Spleen (tissue), 11 donors: ENCODE data around the gene HILPDA. TPM values are rescaled to one million over a fixed set of nuclear protein-coding genes. Genes with fewer than 3 reads are reported as not detected.

ENCODE experiments used
- DNase-seq: peaks from one replicate; pipeline ENCODE4 v3.0.0-alpha.2; 2020
- H3K27ac ChIP-seq, 8 donors: fragments of 200-600 bp; sonication (generic) in 7 of 8; 1 replicate in 4 of 8; 2 replicates in 4 of 8; pipeline versions ENCODE4 v1.5.0 to v1.8.0; 2016 to 2021; ENCODE audit warnings: inconsistent platforms in 4 of 8, mild to moderate bottlenecking in 4 of 8, moderate library complexity in 1 of 8
- H3K27me3 ChIP-seq, 7 donors: fragments of 200-600 bp; sonication (generic) in 6 of 7; replicated peaks in 1 of 7; 1 replicate in 4 of 7; 2 replicates in 3 of 7; pipeline versions ENCODE4 v1.5.0 to v1.8.0; 2016 to 2021; ENCODE audit warnings: inconsistent platforms in 3 of 7, mild to moderate bottlenecking in 1 of 7
- H3K36me3 ChIP-seq, 6 donors: fragments of 200-600 bp; sonication (generic) in 5 of 6; 1 replicate in 4 of 6; 2 replicates in 2 of 6; pipeline versions ENCODE4 v1.5.0 to v1.8.0; 2016 to 2021; ENCODE audit warnings: inconsistent platforms in 2 of 6
- H3K4me1 ChIP-seq, 6 donors: fragments of 200-600 bp; sonication (generic) in 5 of 6; 1 replicate in 3 of 6; 2 replicates in 3 of 6; pipeline versions ENCODE4 v1.5.0 to v1.8.0; 2016 to 2021; ENCODE audit warnings: inconsistent platforms in 3 of 6
- H3K4me3 ChIP-seq, 8 donors: fragments of 200-600 bp; sonication (generic) in 7 of 8; 1 replicate in 4 of 8; 2 replicates in 4 of 8; pipeline versions ENCODE4 v1.5.0 to v1.8.0; 2016 to 2021; ENCODE audit warnings: inconsistent platforms in 4 of 8, mild to moderate bottlenecking in 4 of 8, moderate library complexity in 2 of 8
- H3K9me3 ChIP-seq, 8 donors: fragments of 200-600 bp; sonication (generic) in 7 of 8; 1 replicate in 4 of 8; 2 replicates in 4 of 8; pipeline versions ENCODE4 v1.5.0 to v1.8.0; 2016 to 2021; ENCODE audit warnings: inconsistent platforms in 4 of 8
- CTCF ChIP-seq, 11 experiments: fragments of 200-600 bp in 7 of 11; fragments of 450-650 bp in 4 of 11; sonication (generic) in 4 of 11; IDR thresholded peaks in 8 of 11; conservative IDR thresholded peaks in 3 of 11; 1 replicate in 7 of 11; 2 replicates in 4 of 11; pipeline versions ENCODE4 v1.4.0 to v1.8.0; 2016 to 2021; ENCODE audit warnings: antibody characterized with exemption in 11 of 11, inconsistent platforms in 4 of 11, mild to moderate bottlenecking in 1 of 11
- POLR2A ChIP-seq, 3 donors: fragments of 450-650 bp; IDR thresholded peaks; one replicate each; pipeline ENCODE4 v1.5.1; 2017; ENCODE audit warnings: antibody characterized with exemption in 3 of 3, mild to moderate bottlenecking in 1 of 3
- POLR2AphosphoS5 ChIP-seq, 3 donors: sonication (generic); formaldehyde crosslinking; IDR thresholded peaks; one replicate each; pipeline ENCODE4 v1.5.1; 2017; ENCODE audit warnings: antibody characterized with exemption in 3 of 3
- WGBS, 5 donors: extraction: QIAGEN DNeasy Blood & Tissue Kit in 3 of 5; methylation state at CpG; one replicate each; pipeline versions ENCODE4 v1.1.5 to v1.1.7; 2013 to 2018; 5-methylcytosine and 5-hydroxymethylcytosine counted together
- intact Hi-C: fragments of 100-400 bp; cut with DNase I; formaldehyde crosslinking; loops from one replicate; pipeline ENCODE4 v1.15.0; 2023; ENCODE audit warnings: low total_unique reads
- polyA plus RNA-seq, 3 donors: library from polyadenylated mRNA; stranded (reverse); fragments of 200-250 nt; gene quantifications; one replicate each; pipeline ENCODE4 v1.2.1, GENCODE V29; 2013
- total RNA-seq, 7 donors: library from RNA; depleted of rRNA in 3 of 7; stranded (reverse); fragments of >200 nt in 3 of 7; fragmentation: NEBNext Ultra II Directional in 4 of 7; extraction: Animal tissue kit (Norgen Biotek cat#: 25700) in 4 of 7; gene quantifications; one replicate each; pipeline versions ENCODE4 v1.1.0 to v1.2.1, GENCODE V29; 2016 to 2021
- donor health status: healthy with polysubstance abuse.
- donor health status: DM: no; HTN: no; CAD: no; lungs with moderate emphysema.
- donor health status: DM: no; HTN: no; CAD: no.
- donor health status: Bipolar disorder and iron deficiency.
- donor health status: healthy.
- donor health status: DM: no; HTN: no; CAD: no.
- donor health status: DM: yes; HTN: yes; CAD: no.

Gene HILPDA
- total and polyA plus RNA-seq, 10 donors: 3.2 to 16.7 (median 7.1) TPM

DNA sequence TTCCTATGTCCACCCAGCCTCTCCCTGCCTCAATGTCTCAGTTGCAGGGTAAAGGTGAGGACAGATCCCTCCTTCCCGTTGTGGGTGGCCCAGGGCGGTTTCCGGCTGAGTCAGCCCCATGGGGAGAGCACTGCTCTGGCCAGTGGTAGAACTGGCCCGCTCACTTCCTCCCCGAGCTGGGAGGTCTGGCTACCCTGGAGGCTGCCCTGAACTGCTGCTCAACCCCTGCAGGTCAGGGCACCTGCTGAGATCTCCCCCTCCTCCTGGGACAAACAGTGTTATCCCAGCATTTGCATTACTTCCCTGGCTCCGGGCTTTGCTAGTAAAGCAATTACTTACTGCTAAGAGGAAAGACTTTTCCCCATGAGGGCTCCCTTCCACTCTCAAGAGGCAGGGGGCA, 24.5 kb upstream of the HILPDA start:
- Histone ChIP-seq H3K27me3 (peaks cover 0 to 19% (median 0%) of the 10 kb centered on the region in 7 donors), H3K27ac (no peak overlapping the region), H3K4me3 (no peak overlapping the region), H3K9me3 (no peaks in the 10 kb centered on the region), H3K4me1 (peaks cover 0 to 7% (median 2%) of the 10 kb centered on the region in 6 donors), H3K36me3 (no peaks in the 10 kb centered on the region)
- TF ChIP-seq POLR2A (IDR thresholded peaks at IDR 0.05) (no peak), CTCF (IDR thresholded peaks at IDR 0.05 in 8 of 11, conservative IDR thresholded peaks at IDR 0.05 in 3 of 11) (no peak), POLR2AphosphoS5 (IDR thresholded peaks at IDR 0.05) (no peak)
- 70 to 81% (median 76%) methylated on average over 6 of the region's 6 CpGs for WGBS, 5 donors
- intact Hi-C loops: no loop called here
- DNase-seq: no peak

DNA sequence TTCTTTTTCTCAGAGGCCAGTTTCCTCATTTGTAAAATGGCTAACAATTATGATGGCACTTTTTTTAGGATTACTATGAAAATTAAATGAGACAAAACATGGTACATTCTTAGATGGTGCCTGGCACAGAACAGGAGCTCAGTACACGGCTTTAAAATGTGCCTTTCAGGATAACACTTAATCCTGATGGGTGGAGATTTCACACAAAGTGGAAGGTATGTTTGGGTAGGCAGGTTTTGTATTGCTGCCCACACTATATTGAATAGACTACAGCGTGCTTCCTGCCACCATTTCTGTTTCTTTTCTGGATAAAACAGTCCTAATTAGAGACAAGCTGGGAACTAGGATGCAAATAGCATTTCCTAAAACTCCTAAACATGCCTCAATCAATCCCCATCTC, 23.9 kb upstream of the HILPDA start:
- intact Hi-C loops: no loop called here
- H3K9me3 ChIP-seq: no peaks in the 10 kb centered on the region

GRCh38 chr7:128434413-128435326, 21.0 kb upstream of the HILPDA start:
- intact Hi-C loops: no loop called here
- H3K4me1 ChIP-seq: peaks cover 0 to 20% (median 3%) of the 10 kb centered on the region in 6 donors
- H3K27ac ChIP-seq: no peak overlapping the region
- no peak for DNase-seq
- H3K36me3 ChIP-seq: no peaks in the 10 kb centered on the region
- H3K27me3 ChIP-seq: peaks cover 0 to 17% (median 0%) of the 10 kb centered on the region in 7 donors
- WGBS, 5 donors: 72 to 87% (median 85%) methylated on average over 4 of the region's 4 CpGs
- no peak overlapping the region for H3K4me3 ChIP-seq
- TF ChIP-seq POLR2AphosphoS5 (IDR thresholded peaks at IDR 0.05) (no peak), CTCF (IDR thresholded peaks at IDR 0.05 in 8 of 11, conservative IDR thresholded peaks at IDR 0.05 in 3 of 11) (no peak), POLR2A (IDR thresholded peaks at IDR 0.05) (no peak)
- H3K9me3 ChIP-seq: no peaks in the 10 kb centered on the region

More for the DNA sequence above, 23.9 kb upstream of the HILPDA start:
- H3K27me3 ChIP-seq: peaks cover 0 to 19% (median 0%) of the 10 kb centered on the region in 7 donors
- no peaks in the 10 kb centered on the region for H3K36me3 ChIP-seq
- H3K4me1 ChIP-seq: peaks cover 0 to 7% (median 2%) of the 10 kb centered on the region in 6 donors
- H3K27ac ChIP-seq: no peak overlapping the region
- no peak for DNase-seq
- no peak overlapping the region for H3K4me3 ChIP-seq
- TF ChIP-seq POLR2A (IDR thresholded peaks at IDR 0.05): no peak
- no peak for TF ChIP-seq POLR2AphosphoS5 (IDR thresholded peaks at IDR 0.05)
- TF ChIP-seq CTCF (IDR thresholded peaks at IDR 0.05 in 8 of 11, conservative IDR thresholded peaks at IDR 0.05 in 3 of 11): no peak
- 79 to 88% (median 87%) methylated on average over 2 of the region's 2 CpGs for WGBS, 5 donors

DNA sequence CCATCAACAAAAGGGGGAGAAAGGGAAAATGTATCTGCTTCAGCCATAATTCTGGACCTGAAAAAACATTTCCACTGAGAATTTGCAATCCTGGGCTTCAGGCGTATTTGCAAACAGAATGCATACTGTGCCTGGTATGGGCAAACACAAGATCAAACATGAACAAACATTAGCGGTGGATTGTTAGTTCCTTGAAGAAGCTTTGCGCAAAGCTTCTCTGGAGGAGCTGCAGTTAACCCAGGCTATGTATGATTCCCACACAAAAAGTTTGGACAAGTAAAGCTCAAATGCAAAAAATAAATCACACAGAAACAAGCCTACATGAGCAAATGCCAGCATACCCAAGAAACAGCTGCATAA, 20.4 kb upstream of the HILPDA start:
- no peaks in the 10 kb centered on the region for H3K36me3 ChIP-seq
- no peaks in the 10 kb centered on the region for H3K9me3 ChIP-seq
- peaks cover 0 to 20% (median 3%) of the 10 kb centered on the region in 6 donors for H3K4me1 ChIP-seq
- peaks cover 0 to 11% (median 0%) of the 10 kb centered on the region in 7 donors for H3K27me3 ChIP-seq
- H3K27ac ChIP-seq: no peak overlapping the region
- intact Hi-C loops: no loop called here
- 78 to 92% (median 90%) methylated on average over 3 of the region's 3 CpGs for WGBS, 5 donors
- no peak for TF ChIP-seq POLR2AphosphoS5 (IDR thresholded peaks at IDR 0.05)
- no peak for TF ChIP-seq CTCF (IDR thresholded peaks at IDR 0.05 in 8 of 11, conservative IDR thresholded peaks at IDR 0.05 in 3 of 11)
- no peak for TF ChIP-seq POLR2A (IDR thresholded peaks at IDR 0.05)
- no peak overlapping the region for H3K4me3 ChIP-seq
- no peak for DNase-seq
